HCT116 (cell line): ENCODE data around the gene SKAP1. TPM values are rescaled to one million over a fixed set of nuclear protein-coding genes. Genes with fewer than 3 reads are reported as not detected.

ENCODE experiments used
- ATAC-seq: fragments of 200-7000 bp; cut with Tn5 transposase; 2 replicates; pipeline ENCODE4 v1.9.1; 2020; ENCODE audit warnings: mild to moderate bottlenecking, moderate library complexity
- BruUV-seq: library from RNA; stranded (reverse); fragments of 400-500 nt; replicated peaks from 2 replicates; lab custom pipeline; 2021; lab: Mats Ljungman, UMichigan
- CTCF ChIA-PET: fragments of 300-600 bp; sonication (Branson Sonifier 250); formaldehyde crosslinking; loops from one replicate; lab custom pipeline; 2021; ENCODE audit warnings: antibody characterized with exemption; lab: Charles Lee
- POLR2A ChIA-PET: fragments of 300-600, 350-600 bp; sonication (Branson Sonifier 250); formaldehyde crosslinking; loops from one replicate; lab custom pipeline; 2021; ENCODE audit warnings: antibody characterized with exemption; lab: Charles Lee
- RAD21 ChIA-PET, 2 experiments: fragments of 300-600 bp; sonication (Branson Sonifier 250); formaldehyde crosslinking; loops; one replicate each; lab custom pipeline; 2023; ENCODE audit warnings: low total read pairs in 2 of 2; ENCODE audit not compliant: uncharacterized antibody in 2 of 2, unreplicated experiment in 2 of 2, low non-redundant PET in 1 of 2; lab: Charles Lee
- DNase-seq: peaks from one replicate; pipeline ENCODE4 v3.0.0-alpha.2; 2010; ENCODE audit warnings: low read depth, low spot score
- H2AFZ ChIP-seq: fragments of 200-600 bp; shearing (Covaris generic), sonication (generic); 2 replicates; pipeline ENCODE4 v1.6.1; 2017; ENCODE audit warnings: low read depth, mixed run types, mixed read lengths, antibody characterized with exemption, low read length; ENCODE audit not compliant: poor library complexity, severe bottlenecking
- H3K27ac ChIP-seq: 2 replicates; pipeline ENCODE4 v1.5.1; 2012; ENCODE audit warnings: low read depth, low read length
- H3K27me3 ChIP-seq: fragments of 200-600 bp; sonication (generic); 2 replicates; pipeline ENCODE4 v1.6.1; 2016; ENCODE audit warnings: mixed run types, low read length, mixed read lengths; ENCODE audit not compliant: insufficient read depth
- H3K36me3 ChIP-seq, 2 experiments: fragments of 200-500 bp in 1 of 2; fragments of 200-600 bp in 1 of 2; sonication (Bioruptor generic) in 1 of 2; sonication (generic) in 1 of 2; 2 replicates each; pipeline versions ENCODE4 v1.5.1 to v1.6.1; 2014 to 2016; ENCODE audit warnings: low read length in 2 of 2, inconsistent platforms in 1 of 2, mixed read lengths in 1 of 2, mixed run types in 1 of 2; ENCODE audit not compliant: insufficient read depth in 2 of 2, control insufficient read depth in 1 of 2
- H3K4me1 ChIP-seq, 2 experiments: fragments of 200-600 bp in 1 of 2; sonication (generic) in 1 of 2; 2 replicates each; pipeline versions ENCODE4 v1.5.1 to v1.6.1; 2012 to 2017; ENCODE audit warnings: low read length in 2 of 2, inconsistent platforms in 1 of 2, mild to moderate bottlenecking in 1 of 2, mixed read lengths in 1 of 2, mixed run types in 1 of 2, moderate library complexity in 1 of 2; ENCODE audit not compliant: insufficient read depth in 2 of 2, control insufficient read depth in 1 of 2
- H3K4me2 ChIP-seq: fragments of 200-600 bp; sonication (generic); 2 replicates; pipeline ENCODE4 v1.6.1; 2017; ENCODE audit warnings: mixed run types, low read length, mixed read lengths
- H3K4me3 ChIP-seq, 2 experiments: fragments of 200-600 bp in 1 of 2; sonication (generic) in 1 of 2; replicated peaks in 1 of 2; 2 replicates each; pipeline ENCODE4 v1.5.1; 2011 to 2016; ENCODE audit warnings: low read length in 2 of 2, control low read depth in 1 of 2, low read depth in 1 of 2, mild to moderate bottlenecking in 1 of 2, mixed read lengths in 1 of 2, mixed run types in 1 of 2
- H3K79me2 ChIP-seq: fragments of 200-600 bp; sonication (generic); 2 replicates; pipeline ENCODE4 v1.6.1; 2017; ENCODE audit warnings: mild to moderate bottlenecking, mixed run types, low read length, moderate library complexity, mixed read lengths; ENCODE audit not compliant: insufficient read depth
- H3K9ac ChIP-seq: fragments of 200-600 bp; sonication (generic); 2 replicates; pipeline ENCODE4 v1.6.1; 2016; ENCODE audit warnings: low read length, mixed read lengths
- H3K9me2 ChIP-seq: fragments of 200-600 bp; sonication (generic), shearing (Covaris generic); 2 replicates; pipeline ENCODE4 v1.6.1; 2017; ENCODE audit warnings: mixed run types, mild to moderate bottlenecking, moderate library complexity; ENCODE audit not compliant: insufficient read depth
- H3K9me3 ChIP-seq, 2 experiments: fragments of 200-500 bp in 1 of 2; fragments of 200-600 bp in 1 of 2; sonication (Bioruptor generic) in 1 of 2; sonication (generic) in 1 of 2; 2 replicates each; pipeline ENCODE4 v1.6.1; 2014 to 2017; ENCODE audit warnings: low read length in 2 of 2, mixed read lengths in 2 of 2, inconsistent platforms in 1 of 2, low read depth in 1 of 2, mild to moderate bottlenecking in 1 of 2, mixed run types in 1 of 2, moderate library complexity in 1 of 2; ENCODE audit not compliant: control insufficient read depth in 1 of 2, insufficient read depth in 1 of 2
- H4K20me1 ChIP-seq: fragments of 200-600 bp; sonication (generic), shearing (Covaris generic); 2 replicates; pipeline ENCODE4 v1.6.1; 2017; ENCODE audit warnings: mixed run types, mild to moderate bottlenecking, moderate library complexity; ENCODE audit not compliant: insufficient read depth
- CEBPB ChIP-seq: IDR thresholded peaks from 2 replicates; pipeline ENCODE4 v1.6.1; 2012; ENCODE audit warnings: low read depth
- CTCF ChIP-seq, 3 experiments: fragments of 200-600 bp in 1 of 3; sonication (generic) in 1 of 3; IDR thresholded peaks in 2 of 3; conservative IDR thresholded peaks in 1 of 3; 2 replicates each; pipeline ENCODE4 v1.5.1; 2012 to 2017; ENCODE audit warnings: low read depth in 2 of 3, low read length in 2 of 3, antibody characterized with exemption in 1 of 3, borderline replicate concordance in 1 of 3, control low read depth in 1 of 3, mild to moderate bottlenecking in 1 of 3, mixed read lengths in 1 of 3, mixed run types in 1 of 3, moderate library complexity in 1 of 3; ENCODE audit not compliant: insufficient read depth in 1 of 3
- EZH2 ChIP-seq: fragments of 200-600 bp; sonication (generic); IDR thresholded peaks from 2 replicates; pipeline ENCODE4 v1.6.1; 2017; ENCODE audit warnings: antibody characterized with exemption, mixed run types
- EZH2phosphoT487 ChIP-seq: fragments of 200-600 bp; IDR thresholded peaks from 2 replicates; pipeline ENCODE4 v1.6.1; 2018; ENCODE audit warnings: antibody characterized with exemption, borderline replicate concordance
- FOSL1 ChIP-seq: IDR thresholded peaks from 2 replicates; pipeline ENCODE4 v1.6.1; 2012; ENCODE audit warnings: low read depth
- JUND ChIP-seq: IDR thresholded peaks from 2 replicates; pipeline ENCODE4 v1.6.1; 2012
- POLR2A ChIP-seq: IDR thresholded peaks from 2 replicates; pipeline ENCODE4 v1.7.0; 2011; ENCODE audit warnings: borderline replicate concordance; ENCODE audit not compliant: insufficient read depth, insufficient read length; ENCODE audit errors: extremely low read depth
- POLR2AphosphoS5 ChIP-seq: IDR thresholded peaks from 2 replicates; pipeline ENCODE4 v1.6.1; 2011; ENCODE audit warnings: mild to moderate bottlenecking, low read depth, low read length, moderate library complexity
- RAD21 ChIP-seq: IDR thresholded peaks from 2 replicates; pipeline ENCODE4 v1.6.1; 2012; ENCODE audit warnings: low read depth, mild to moderate bottlenecking
- REST ChIP-seq: IDR thresholded peaks from 2 replicates; pipeline ENCODE4 v1.6.1; 2012; ENCODE audit warnings: low read depth
- SIN3A ChIP-seq: IDR thresholded peaks from 2 replicates; pipeline ENCODE4 v1.6.1; 2012; ENCODE audit warnings: low read depth
- SP1 ChIP-seq: IDR thresholded peaks from 2 replicates; pipeline ENCODE4 v1.6.1; 2012; ENCODE audit warnings: low read depth
- SRF ChIP-seq: IDR thresholded peaks from 2 replicates; pipeline ENCODE4 v1.6.1; 2012; ENCODE audit warnings: low read depth
- TCF7L2 ChIP-seq: IDR thresholded peaks from 2 replicates; pipeline ENCODE4 v1.7.0; 2011; ENCODE audit warnings: borderline replicate concordance, inconsistent platforms; ENCODE audit not compliant: insufficient read depth, insufficient read length; ENCODE audit errors: extremely low read depth
- ZFX ChIP-seq: fragments of 450-650 bp; IDR thresholded peaks from 2 replicates; pipeline ENCODE4 v1.6.1; 2017
- ZNF274 ChIP-seq: fragments of 200-500 bp; sonication (Bioruptor generic); IDR thresholded peaks from 2 replicates; pipeline ENCODE4 v1.6.1; 2014; ENCODE audit warnings: mild to moderate bottlenecking, low read depth, low read length, inconsistent platforms
- intact Hi-C: fragments of 100-400 bp; cut with micrococcal nuclease; formaldehyde crosslinking; loops from 2 replicates; pipeline ENCODE4 v1.10.0; 2022
- total RNA-seq: library from RNA; stranded (reverse); gene quantifications from one replicate; pipeline ENCODE4 v1.2.1, GENCODE V29; 2021; ENCODE audit not compliant: unreplicated experiment

Gene SKAP1
- total RNA-seq, 1 experiment from 2014 or later, result 12.4 TPM

GRCh38 chr17:48378238-48378637 lies 51.8 kb downstream of the SKAP1 start:
- intact Hi-C loops, result no loop called here
- ChIA-PET CTCF (interaction anchor here (2.0 kb wide), 1 partner anchor 117 kb away, joined by 7 read pairs; no protein-coding TSS in a partner anchor), POLR2A (no interaction called here), RAD21 (no interaction called here)
- Histone ChIP-seq H3K79me2 (no peaks in the 10 kb centered on the region), H3K36me3 (no peaks in the 10 kb centered on the region), H3K4me1 (no peaks in the 10 kb centered on the region), H3K9ac (no peak overlapping the region), H3K9me2 (no peaks in the 10 kb centered on the region), H3K27ac (no peak overlapping the region), H3K9me3 (no peaks in the 10 kb centered on the region), H3K27me3 (no peaks in the 10 kb centered on the region), H3K4me2 (no peak overlapping the region), H4K20me1 (no peaks in the 10 kb centered on the region), H3K4me3 (no peak overlapping the region), H2AFZ (no peak overlapping the region)
- TF ChIP-seq SP1, result no peak
- TF ChIP-seq EZH2phosphoT487, result no peak
- no peak for TF ChIP-seq EZH2
- TF ChIP-seq CEBPB, result no peak
- no TSS peak for BruUV-seq
- DNase-seq, result no peak
- no peak for ATAC-seq

- intact Hi-C loops, result no loop called here
- Histone ChIP-seq H3K4me2 (no peak overlapping the region), H3K36me3 (no peaks in the 10 kb centered on the region), H3K27ac (no peak overlapping the region), H3K27me3 (no peaks in the 10 kb centered on the region), H3K9me3 (no peaks in the 10 kb centered on the region), H3K9me2 (no peaks in the 10 kb centered on the region), H4K20me1 (no peaks in the 10 kb centered on the region), H3K79me2 (no peaks in the 10 kb centered on the region), H3K9ac (no peak overlapping the region), H3K4me1 (no peaks in the 10 kb centered on the region), H2AFZ (no peak overlapping the region), H3K4me3 (no peak overlapping the region)
- ChIA-PET CTCF (interaction anchor here (1.2 to 4.0 kb wide), 3 partner anchors 114 to 161 kb away, joined by 4 to 28 read pairs (median 14); no protein-coding TSS in a partner anchor), RAD21 (no interaction called here), POLR2A (no interaction called here)
- no peak for ATAC-seq
- BruUV-seq, result no TSS peak
- DNase-seq, result no peak
- TF ChIP-seq POLR2AphosphoS5 (no peak), POLR2A (no peak), SIN3A (no peak), SP1 (no peak), RAD21 (no peak), CTCF (IDR thresholded peaks at IDR 0.05 in 2 of 3, conservative IDR thresholded peaks at IDR 0.05 in 1 of 3; ENCODE audit: borderline replicate concordance in 1 of 3, insufficient read depth in 1 of 3, low read depth in 2 of 3, low read length in 2 of 3) (no peak), TCF7L2 (no peak), JUND (no peak), SRF (no peak), REST (no peak), ZFX (no peak), ZNF274 (no peak), FOSL1 (no peak), CEBPB (no peak)
Measured at GRCh38 chr17:48376682-48377325, 53.2 kb downstream of the SKAP1 start.
